Neuron (in vitro differentiated cells): Measurements from ENCODE around the gene DTNBP1.

ENCODE experiments used
- H2AFZ ChIP-seq: one replicate; pipeline ENCODE4 v1.6.1; 2013; ENCODE audit warnings: low read depth, mild to moderate bottlenecking, inconsistent platforms, low read length, moderate library complexity
- H3K27me3 ChIP-seq: one replicate; pipeline ENCODE4 v1.6.1; 2013; ENCODE audit warnings: low read length; ENCODE audit not compliant: insufficient read depth
- H3K36me3 ChIP-seq: one replicate; pipeline ENCODE4 v1.6.1; 2013; ENCODE audit warnings: low read length; ENCODE audit not compliant: insufficient read depth
- H3K4me1 ChIP-seq: one replicate; pipeline ENCODE4 v1.6.1; 2013; ENCODE audit warnings: low read length; ENCODE audit not compliant: insufficient read depth
- H3K4me3 ChIP-seq: 2 replicates; pipeline ENCODE4 v1.5.1; 2013; ENCODE audit warnings: mild to moderate bottlenecking, low read length, moderate library complexity
- H3K9me3 ChIP-seq: one replicate; pipeline ENCODE4 v1.6.1; 2013; ENCODE audit warnings: low read length

DTNBP1 gene

GRCh38 chr6:15520626-15521203 lies 142.1 kb downstream of the DTNBP1 start:
- H3K4me3 ChIP-seq, result no peak overlapping the region
- no peaks in the 10 kb centered on the region for H3K4me1 ChIP-seq
- H2AFZ ChIP-seq, result no peak overlapping the region
- H3K9me3 ChIP-seq, result peaks cover 3% of the 10 kb centered on the region
- peaks cover 72% of the 10 kb centered on the region for H3K36me3 ChIP-seq
- H3K27me3 ChIP-seq, result no peaks in the 10 kb centered on the region

GRCh38 chr6:15519681-15520080 lies 143.1 kb downstream of the DTNBP1 start:
- H3K4me1 ChIP-seq, result no peaks in the 10 kb centered on the region
- H3K4me3 ChIP-seq, result no peak overlapping the region
- no peak overlapping the region for H2AFZ ChIP-seq
- H3K27me3 ChIP-seq, result no peaks in the 10 kb centered on the region
- peaks cover 76% of the 10 kb centered on the region for H3K36me3 ChIP-seq
- H3K9me3 ChIP-seq, result peaks cover 3% of the 10 kb centered on the region

DNA sequence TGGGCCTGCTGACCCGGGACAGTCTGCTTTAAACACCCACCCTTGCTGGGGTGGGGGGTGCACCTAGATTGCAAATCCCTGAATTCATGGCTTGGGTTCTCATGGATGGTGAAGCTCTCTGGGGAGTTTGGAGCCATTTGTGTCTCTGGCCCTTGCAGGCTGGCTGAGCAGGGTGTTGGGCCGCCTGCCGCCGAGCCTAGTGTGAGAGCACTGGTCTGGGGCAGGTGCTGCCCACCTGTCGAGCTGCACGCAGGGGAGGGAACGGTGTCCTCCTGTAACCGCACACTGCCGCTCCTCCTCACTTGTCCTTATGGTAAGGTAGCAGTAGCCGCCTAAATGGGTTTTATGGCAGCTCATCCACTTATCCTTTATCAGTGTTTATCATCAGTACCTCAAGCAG lies 143.9 kb downstream of the DTNBP1 start:
- Histone ChIP-seq H3K4me3 (no peak overlapping the region), H3K9me3 (peaks cover 4% of the 10 kb centered on the region), H2AFZ (no peak overlapping the region), H3K36me3 (peaks cover 77% of the 10 kb centered on the region), H3K27me3 (no peaks in the 10 kb centered on the region), H3K4me1 (no peaks in the 10 kb centered on the region)

DNA sequence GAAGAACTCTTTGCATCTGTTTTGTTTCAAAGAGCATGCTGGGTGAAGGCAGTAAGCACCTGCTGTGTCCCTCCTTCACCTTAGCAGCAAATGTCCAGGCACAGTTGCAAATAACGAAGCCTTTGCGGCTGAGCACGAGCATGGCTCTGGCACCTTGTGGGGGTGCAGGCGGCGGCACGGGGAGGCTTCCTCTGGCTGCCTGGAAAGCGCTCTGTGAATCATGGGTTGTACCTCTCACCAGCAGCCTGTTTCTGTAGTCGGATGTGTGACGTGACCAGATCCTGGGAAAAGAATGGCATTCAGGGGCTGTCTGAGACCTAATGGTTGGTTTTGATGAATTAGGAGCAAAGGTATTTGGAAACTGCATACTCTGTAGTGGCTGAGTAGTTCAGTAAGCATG lies 144.8 kb downstream of the DTNBP1 start:
- Histone ChIP-seq H3K4me1 (no peaks in the 10 kb centered on the region), H2AFZ (no peak overlapping the region), H3K36me3 (peaks cover 82% of the 10 kb centered on the region), H3K27me3 (no peaks in the 10 kb centered on the region), H3K4me3 (no peak overlapping the region), H3K9me3 (peaks cover 3% of the 10 kb centered on the region)

DNA sequence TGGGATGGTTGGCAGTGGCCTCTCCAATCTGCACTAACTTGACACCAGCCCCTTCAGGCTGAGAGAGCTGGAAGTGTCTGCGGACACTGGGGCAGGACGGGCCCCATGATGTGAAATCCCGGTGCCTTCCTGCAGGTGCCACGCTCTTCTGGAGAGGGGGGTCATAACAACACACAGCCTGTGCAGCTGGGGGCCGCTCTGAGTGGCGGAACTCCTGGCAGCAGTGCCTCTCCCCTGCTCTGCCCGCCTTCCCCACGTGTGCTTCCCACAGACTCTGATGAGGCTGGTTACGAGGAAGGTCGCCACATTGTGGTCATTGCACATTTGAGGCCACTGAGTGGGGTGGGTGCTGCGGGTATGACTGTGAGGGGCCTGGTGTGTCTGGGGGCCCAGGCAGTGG lies 145.2 kb downstream of the DTNBP1 start:
- H3K36me3 ChIP-seq, result peaks cover 82% of the 10 kb centered on the region
- no peaks in the 10 kb centered on the region for H3K4me1 ChIP-seq
- no peak overlapping the region for H2AFZ ChIP-seq
- H3K4me3 ChIP-seq, result no peak overlapping the region
- H3K27me3 ChIP-seq, result no peaks in the 10 kb centered on the region
- H3K9me3 ChIP-seq, result peaks cover 3% of the 10 kb centered on the region

DNA sequence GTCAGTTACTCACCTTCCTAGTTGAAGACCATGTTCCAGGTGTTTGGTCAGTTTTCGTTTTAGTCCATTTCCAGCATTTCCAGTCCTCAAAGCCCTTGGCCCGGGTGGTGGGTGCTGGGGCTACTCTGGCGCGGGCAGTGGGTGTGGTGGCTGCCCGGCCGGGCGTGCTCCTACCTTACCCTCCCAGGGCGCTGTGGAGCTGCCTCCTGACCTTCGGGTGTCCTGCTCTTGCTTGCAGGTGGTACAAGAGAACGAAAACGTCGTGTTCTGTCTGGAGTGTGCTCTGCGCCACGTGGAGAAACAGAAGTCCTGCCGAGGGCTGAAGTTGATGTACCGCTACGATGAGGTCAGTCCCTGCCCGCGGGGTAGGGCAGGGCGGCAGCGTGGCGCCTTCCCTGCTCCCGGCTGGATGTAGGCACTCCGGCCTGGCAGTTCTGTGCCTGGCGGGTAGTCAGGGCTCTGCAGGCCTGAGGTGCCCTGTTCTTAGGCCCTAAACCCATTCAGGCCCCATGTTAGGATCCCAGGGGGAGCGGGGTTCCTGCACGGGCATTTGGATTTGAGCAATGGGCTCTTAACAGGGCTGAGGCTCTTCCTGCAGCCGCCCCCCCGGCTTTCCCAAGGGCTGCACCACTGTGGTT lies 145.8 kb downstream of the DTNBP1 start:
- no peaks in the 10 kb centered on the region for H3K4me1 ChIP-seq
- no peak overlapping the region for H3K4me3 ChIP-seq
- H3K27me3 ChIP-seq, result no peaks in the 10 kb centered on the region
- H3K36me3 ChIP-seq, result peaks cover 82% of the 10 kb centered on the region
- H3K9me3 ChIP-seq, result peaks cover 3% of the 10 kb centered on the region
- H2AFZ ChIP-seq, result no peak overlapping the region

GRCh38 chr6:15516378-15516777 lies 146.4 kb downstream of the DTNBP1 start:
- Histone ChIP-seq H3K36me3 (peaks cover 82% of the 10 kb centered on the region), H2AFZ (no peak overlapping the region), H3K9me3 (peaks cover 3% of the 10 kb centered on the region), H3K27me3 (no peaks in the 10 kb centered on the region), H3K4me3 (no peak overlapping the region), H3K4me1 (no peaks in the 10 kb centered on the region)

GRCh38 chr6:15515660-15516375 lies 147.0 kb downstream of the DTNBP1 start:
- Histone ChIP-seq H3K4me3 (no peak overlapping the region), H3K9me3 (peaks cover 3% of the 10 kb centered on the region), H3K4me1 (no peaks in the 10 kb centered on the region), H3K36me3 (peaks cover 85% of the 10 kb centered on the region), H2AFZ (no peak overlapping the region), H3K27me3 (no peaks in the 10 kb centered on the region)

- Histone ChIP-seq H3K27me3 (no peaks in the 10 kb centered on the region), H3K9me3 (peaks cover 3% of the 10 kb centered on the region), H3K4me1 (no peaks in the 10 kb centered on the region), H2AFZ (no peak overlapping the region), H3K4me3 (no peak overlapping the region), H3K36me3 (peaks cover 85% of the 10 kb centered on the region)
Measured at GRCh38 chr6:15515226-15515625, 147.6 kb downstream of the DTNBP1 start.

- Histone ChIP-seq H3K27me3 (no peaks in the 10 kb centered on the region), H3K4me1 (no peaks in the 10 kb centered on the region), H3K36me3 (peaks cover 86% of the 10 kb centered on the region), H2AFZ (no peak overlapping the region), H3K9me3 (peaks cover 3% of the 10 kb centered on the region), H3K4me3 (no peak overlapping the region)
Measured at GRCh38 chr6:15513801-15514711, 148.8 kb downstream of the DTNBP1 start.

DNA sequence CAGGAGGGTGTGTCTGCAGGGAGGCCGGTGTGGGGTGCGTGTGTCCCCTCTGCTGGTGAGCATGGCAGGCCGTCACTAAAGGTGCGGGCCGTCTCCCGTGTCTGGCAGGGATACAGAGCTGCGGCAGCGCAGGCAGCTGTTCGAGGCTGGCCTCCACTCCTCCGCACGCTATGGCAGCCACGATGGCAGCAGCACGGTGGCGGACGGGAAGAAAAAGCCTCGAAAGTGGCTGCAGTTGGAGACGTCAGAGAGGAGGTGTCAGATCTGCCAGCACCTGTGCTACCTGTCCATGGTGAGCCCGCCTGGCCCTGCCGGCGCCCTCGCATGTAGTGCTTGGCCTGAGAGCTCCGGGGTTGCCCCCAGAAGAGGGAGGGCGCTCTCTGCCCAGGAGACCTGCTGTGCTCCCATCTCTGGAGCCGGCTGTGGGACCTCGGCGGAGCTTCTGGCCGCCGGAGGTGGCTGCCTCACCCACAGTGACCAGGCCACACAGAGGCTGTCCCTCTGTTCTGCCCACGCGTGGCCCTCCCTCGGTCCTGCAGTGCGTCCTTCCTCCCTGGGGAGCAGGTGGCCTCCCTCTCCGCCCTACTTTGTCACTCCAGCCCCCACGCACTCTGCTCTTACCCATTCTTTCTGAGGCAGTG lies 149.6 kb downstream of the DTNBP1 start:
- H3K27me3 ChIP-seq, result no peaks in the 10 kb centered on the region
- no peaks in the 10 kb centered on the region for H3K4me1 ChIP-seq
- peaks cover 3% of the 10 kb centered on the region for H3K9me3 ChIP-seq
- H3K36me3 ChIP-seq, result peaks cover 90% of the 10 kb centered on the region
- H2AFZ ChIP-seq, result no peak overlapping the region
- H3K4me3 ChIP-seq, result no peak overlapping the region

GRCh38 chr6:15512721-15513120 lies 150.1 kb downstream of the DTNBP1 start:
- H3K4me1 ChIP-seq, result no peaks in the 10 kb centered on the region
- peaks cover 90% of the 10 kb centered on the region for H3K36me3 ChIP-seq
- H3K9me3 ChIP-seq, result peaks cover 3% of the 10 kb centered on the region
- no peak overlapping the region for H3K4me3 ChIP-seq
- no peaks in the 10 kb centered on the region for H3K27me3 ChIP-seq
- H2AFZ ChIP-seq, result no peak overlapping the region
